Lower leg skin (tissue), 4 donors: Measurements from ENCODE around the gene FAM78A. TPM values are rescaled to one million over a fixed set of nuclear protein-coding genes. Genes with fewer than 3 reads are reported as not detected.

Experiments
- DNase-seq, 2 donors: peaks; one replicate each; pipeline ENCODE4 v3.0.0-alpha.2; 2019; ENCODE audit warnings: low spot score in 2 of 2
- H3K4me3 ChIP-seq: fragments of 200-600 bp; sonication (generic); 2 replicates; pipeline ENCODE4 v1.5.1; 2017; ENCODE audit warnings: mild to moderate bottlenecking, low read depth; ENCODE audit not compliant: poor library complexity, severe bottlenecking
- POLR2A ChIP-seq, 2 donors: fragments of 450-650 bp; IDR thresholded peaks; one replicate each; pipeline ENCODE4 v1.6.1; 2016 to 2017; ENCODE audit warnings: antibody characterized with exemption in 2 of 2, mild to moderate bottlenecking in 1 of 2, moderate library complexity in 1 of 2
- WGBS, 2 donors: methylation state at CpG; one replicate each; pipeline ENCODE4 v1.1.5; 2018; 5-methylcytosine and 5-hydroxymethylcytosine counted together
- intact Hi-C: fragments of 100-400 bp; cut with DNase I; formaldehyde crosslinking; loops from one replicate; pipeline ENCODE4 v1.15.0; 2023; ENCODE audit warnings: low total_unique reads
- total RNA-seq, 4 donors: library from RNA; depleted of rRNA; stranded (reverse); fragments of >200 nt; gene quantifications; one replicate each; pipeline ENCODE4 v1.1.0, GENCODE V29; 2016
- TF ChIP-seq, protein P1 (sequence below), 3 donors: fragments of 450-650 bp; IDR thresholded peaks; one replicate each; pipeline ENCODE4 v1.5.1; 2016; ENCODE audit warnings: antibody characterized with exemption in 3 of 3, mild to moderate bottlenecking in 3 of 3, moderate library complexity in 2 of 3

FAM78A gene
- total RNA-seq, 4 donors from 2014 or later = 0.55 to 1.7 (median 1.2) TPM

GRCh38 chr9:131284856-131285255 is 8.5 kb upstream of the FAM78A start:
- no peak overlapping the region for H3K4me3 ChIP-seq
- intact Hi-C loops = no loop called here
- 92 to 97% methylated on average over 6 of the region's 6 CpGs for WGBS, 2 donors
- DNase-seq = no peak
- no peak for TF ChIP-seq POLR2A (IDR thresholded peaks at IDR 0.05)
- TF ChIP-seq, protein P1, sequence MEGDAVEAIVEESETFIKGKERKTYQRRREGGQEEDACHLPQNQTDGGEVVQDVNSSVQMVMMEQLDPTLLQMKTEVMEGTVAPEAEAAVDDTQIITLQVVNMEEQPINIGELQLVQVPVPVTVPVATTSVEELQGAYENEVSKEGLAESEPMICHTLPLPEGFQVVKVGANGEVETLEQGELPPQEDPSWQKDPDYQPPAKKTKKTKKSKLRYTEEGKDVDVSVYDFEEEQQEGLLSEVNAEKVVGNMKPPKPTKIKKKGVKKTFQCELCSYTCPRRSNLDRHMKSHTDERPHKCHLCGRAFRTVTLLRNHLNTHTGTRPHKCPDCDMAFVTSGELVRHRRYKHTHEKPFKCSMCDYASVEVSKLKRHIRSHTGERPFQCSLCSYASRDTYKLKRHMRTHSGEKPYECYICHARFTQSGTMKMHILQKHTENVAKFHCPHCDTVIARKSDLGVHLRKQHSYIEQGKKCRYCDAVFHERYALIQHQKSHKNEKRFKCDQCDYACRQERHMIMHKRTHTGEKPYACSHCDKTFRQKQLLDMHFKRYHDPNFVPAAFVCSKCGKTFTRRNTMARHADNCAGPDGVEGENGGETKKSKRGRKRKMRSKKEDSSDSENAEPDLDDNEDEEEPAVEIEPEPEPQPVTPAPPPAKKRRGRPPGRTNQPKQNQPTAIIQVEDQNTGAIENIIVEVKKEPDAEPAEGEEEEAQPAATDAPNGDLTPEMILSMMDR (IDR thresholded peaks at IDR 0.05) = no peak

GRCh38 chr9:131282688-131283422 is 6.5 kb upstream of the FAM78A start:
- intact Hi-C loops = no loop called here
- WGBS, 2 donors = 5 to 19% methylated on average over 15 to 35 of the region's 61 CpGs
- peak in 1 of 2 donors; percentile 82 for DNase-seq
- H3K4me3 ChIP-seq = no peak overlapping the region
- no peak for TF ChIP-seq POLR2A (IDR thresholded peaks at IDR 0.05)

DNA sequence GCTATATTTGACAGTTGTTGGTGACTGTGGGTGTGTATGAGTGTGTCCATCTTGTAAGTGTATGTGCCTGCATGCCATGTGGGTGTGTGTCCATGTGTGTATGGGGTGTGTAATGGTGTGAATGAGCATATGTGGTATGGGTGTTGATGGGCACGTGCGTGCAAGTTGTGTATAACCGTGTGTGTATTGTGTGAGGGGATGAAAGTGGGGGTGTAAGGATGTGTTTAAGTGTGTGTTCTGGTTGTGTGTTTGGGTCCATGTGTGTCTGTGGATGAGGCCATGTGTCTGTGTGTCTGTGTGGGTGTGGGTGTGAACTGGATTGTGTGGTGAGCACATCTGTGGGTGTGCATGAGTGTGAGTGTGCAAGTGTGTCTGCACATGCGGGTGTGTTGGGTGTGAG is 5.9 kb upstream of the FAM78A start:
- whole genome bisulfite sequencing, 2 donors = 67 to 78% methylated on average over 4 of the region's 4 CpGs
- intact Hi-C loops = no loop called here
- H3K4me3 ChIP-seq = no peak overlapping the region
- TF ChIP-seq POLR2A (IDR thresholded peaks at IDR 0.05) = no peak
- TF ChIP-seq, protein P1 (IDR thresholded peaks at IDR 0.05) = no peak
- DNase-seq = no peak

- no peak for DNase-seq
- 76 to 86% methylated on average over 16 to 17 of the region's 17 CpGs for WGBS, 2 donors
- intact Hi-C loops = no loop called here
Measured at GRCh38 chr9:131281119-131281965, 5.0 kb upstream of the FAM78A start.

DNA sequence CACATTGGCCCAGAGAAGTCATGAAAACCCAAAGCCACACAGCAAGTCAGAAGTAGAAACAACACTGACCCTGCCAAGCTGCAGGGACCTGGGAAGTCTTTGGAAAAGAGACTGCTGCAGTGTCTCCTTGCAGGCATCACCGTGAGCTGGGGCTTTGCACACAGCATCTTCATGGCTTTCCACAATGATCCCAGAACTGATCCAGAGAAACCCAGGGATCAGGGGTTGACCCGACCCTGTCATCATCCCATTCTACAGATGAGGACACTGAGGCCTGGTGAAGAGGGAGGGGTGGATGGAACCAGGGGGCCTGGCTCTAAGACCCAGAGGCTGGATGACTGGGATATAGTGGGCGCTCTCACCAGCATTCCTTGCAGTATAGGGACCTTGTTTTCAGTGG is 4.3 kb upstream of the FAM78A start:
- intact Hi-C loops = no loop called here
- DNase-seq = no peak
- no peak overlapping the region for H3K4me3 ChIP-seq
- TF ChIP-seq, protein P1 (IDR thresholded peaks at IDR 0.05) = no peak
- 67 to 81% methylated on average over 3 of the region's 3 CpGs for WGBS, 2 donors

More at GRCh38 chr9:131281119-131281965, 5.0 kb upstream of the FAM78A start:
- no peak overlapping the region for H3K4me3 ChIP-seq
- TF ChIP-seq, protein P1 (IDR thresholded peaks at IDR 0.05) = no peak
- TF ChIP-seq POLR2A (IDR thresholded peaks at IDR 0.05) = no peak

DNA sequence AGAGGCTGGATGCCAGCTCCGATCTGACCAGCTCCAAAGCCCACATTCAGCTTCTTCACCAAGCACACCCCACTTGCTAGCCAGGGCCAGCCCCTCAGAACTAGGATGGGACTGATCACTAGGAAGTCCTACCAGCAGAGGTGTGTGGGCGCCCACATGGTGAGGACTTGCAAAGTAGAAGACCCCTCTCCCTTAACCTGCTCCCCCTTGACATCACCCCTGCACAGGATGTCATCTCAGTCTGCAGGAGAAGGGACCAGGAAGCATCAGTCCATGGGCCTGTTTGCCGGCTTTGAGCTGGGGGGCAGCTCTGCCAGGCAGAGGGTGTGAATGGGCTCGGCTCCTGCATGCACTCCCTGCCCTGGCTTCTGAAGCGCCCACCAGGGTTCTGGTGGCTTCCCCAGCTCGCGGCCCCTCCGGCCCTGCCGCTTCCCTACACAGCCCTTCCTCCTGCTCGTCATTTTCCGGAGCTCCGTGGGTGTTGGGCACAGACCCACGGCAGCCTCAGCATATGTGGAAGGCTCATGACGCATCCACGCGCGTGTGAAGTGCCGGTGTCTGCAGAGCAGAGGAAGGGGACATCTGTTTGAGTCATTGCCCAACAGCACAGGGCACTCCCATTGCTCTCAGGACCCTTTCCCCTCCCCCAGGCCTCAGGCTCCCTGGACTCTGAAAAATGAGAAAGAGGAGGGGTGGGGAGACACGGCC is 3.7 kb upstream of the FAM78A start:
- intact Hi-C loops = no loop called here
- no peak for DNase-seq
- no peak overlapping the region for H3K4me3 ChIP-seq
- TF ChIP-seq, protein P1 (IDR thresholded peaks at IDR 0.05) = no peak
- no peak for TF ChIP-seq POLR2A (IDR thresholded peaks at IDR 0.05)
- 64 to 71% methylated on average over 19 of the region's 19 CpGs for WGBS, 2 donors
